HG03521 (cell line): Measurements from ENCODE around the gene LHPP.

Experiments used
- ATAC-seq: cut with Tn5 transposase; IDR thresholded peaks from one replicate; pipeline ENCODE4 v1.9.1; 2021; ENCODE audit warnings: mild to moderate bottlenecking, moderate library complexity; ENCODE audit not compliant: unreplicated experiment

Gene LHPP

DNA sequence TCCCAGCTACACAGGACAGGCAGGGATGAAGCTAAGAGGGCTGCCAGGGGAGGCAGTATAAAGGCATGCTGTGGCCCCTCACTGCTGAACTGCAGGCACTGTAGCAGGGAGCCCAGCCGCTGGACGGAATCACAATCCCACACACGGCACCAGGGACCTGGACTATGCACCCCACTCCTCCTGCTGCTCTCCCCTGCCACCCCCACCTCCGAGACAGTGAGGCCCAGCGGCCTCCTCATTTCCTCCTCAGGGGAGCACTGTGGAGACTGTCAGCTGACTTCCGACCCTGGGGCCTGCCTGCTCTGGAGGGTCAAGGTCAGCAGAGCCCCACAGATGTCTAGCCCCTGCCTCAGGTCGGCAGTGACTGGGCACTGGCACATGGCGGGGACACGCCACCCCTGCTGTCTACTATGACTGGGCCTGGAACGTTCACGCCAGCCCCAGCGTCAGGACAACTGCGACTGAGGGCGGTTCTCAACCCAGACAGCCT, 189.8 kb downstream of the LHPP start:
- no peak for ATAC-seq

DNA sequence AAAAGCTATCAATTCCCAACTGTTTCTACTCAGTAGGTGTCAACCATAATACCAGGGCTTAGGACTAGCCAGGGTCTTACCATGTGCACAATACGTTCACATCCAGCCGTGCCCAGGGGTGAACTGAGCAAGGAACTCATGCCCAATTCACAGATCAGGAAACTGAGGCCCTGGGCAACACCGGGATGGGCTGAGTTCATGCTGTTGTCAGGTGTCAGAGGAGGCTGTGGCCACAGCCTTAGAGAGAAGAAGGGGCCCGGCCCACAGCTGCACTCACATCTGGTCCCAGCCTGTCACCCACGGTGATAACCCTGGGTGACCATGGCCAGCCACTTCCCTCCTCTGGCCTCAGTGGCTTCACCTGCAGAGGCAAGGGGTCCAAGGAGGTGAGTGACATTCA, 190.6 kb downstream of the LHPP start:
- ATAC-seq: no peak

DNA sequence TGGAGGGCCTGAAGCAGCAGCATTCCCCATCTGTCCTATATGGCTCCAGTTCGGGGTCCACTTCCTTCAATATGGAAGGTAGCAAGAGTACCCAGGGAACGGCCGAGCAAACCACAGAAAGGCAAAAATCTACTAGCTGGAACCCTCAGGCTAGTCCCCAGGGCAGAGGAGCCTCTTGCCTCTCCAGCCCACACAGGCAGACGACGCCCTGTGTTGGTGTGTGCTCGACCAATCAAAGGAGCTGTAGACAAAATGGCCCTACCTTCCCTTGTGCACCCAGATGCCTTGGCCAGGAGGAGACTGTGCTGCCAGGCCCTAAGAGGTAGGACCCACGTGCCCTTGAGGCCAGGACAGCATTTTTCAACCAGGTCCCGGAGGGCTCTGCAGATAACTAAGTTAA, 191.1 kb downstream of the LHPP start:
- ATAC-seq: no peak

DNA sequence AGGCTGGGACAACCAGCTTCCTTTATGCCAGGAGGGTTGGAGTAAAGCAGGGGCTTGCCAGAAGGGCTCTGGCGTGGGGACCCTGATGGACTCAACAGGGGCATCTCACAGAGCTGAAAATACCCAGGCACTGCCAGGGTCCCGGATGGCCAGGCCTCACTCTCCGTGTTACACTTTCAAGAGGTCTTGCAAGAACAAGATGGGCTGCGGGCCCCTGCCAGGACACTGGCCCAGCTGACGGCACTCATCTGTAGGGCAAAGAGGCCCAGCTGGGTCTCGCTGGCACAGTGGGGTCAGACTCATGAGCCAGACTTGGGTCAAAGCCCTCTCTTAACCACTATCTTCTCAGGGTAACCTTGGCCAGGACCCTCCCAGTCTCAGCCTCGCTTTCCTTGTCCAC, 191.7 kb downstream of the LHPP start:
- no peak for ATAC-seq

DNA sequence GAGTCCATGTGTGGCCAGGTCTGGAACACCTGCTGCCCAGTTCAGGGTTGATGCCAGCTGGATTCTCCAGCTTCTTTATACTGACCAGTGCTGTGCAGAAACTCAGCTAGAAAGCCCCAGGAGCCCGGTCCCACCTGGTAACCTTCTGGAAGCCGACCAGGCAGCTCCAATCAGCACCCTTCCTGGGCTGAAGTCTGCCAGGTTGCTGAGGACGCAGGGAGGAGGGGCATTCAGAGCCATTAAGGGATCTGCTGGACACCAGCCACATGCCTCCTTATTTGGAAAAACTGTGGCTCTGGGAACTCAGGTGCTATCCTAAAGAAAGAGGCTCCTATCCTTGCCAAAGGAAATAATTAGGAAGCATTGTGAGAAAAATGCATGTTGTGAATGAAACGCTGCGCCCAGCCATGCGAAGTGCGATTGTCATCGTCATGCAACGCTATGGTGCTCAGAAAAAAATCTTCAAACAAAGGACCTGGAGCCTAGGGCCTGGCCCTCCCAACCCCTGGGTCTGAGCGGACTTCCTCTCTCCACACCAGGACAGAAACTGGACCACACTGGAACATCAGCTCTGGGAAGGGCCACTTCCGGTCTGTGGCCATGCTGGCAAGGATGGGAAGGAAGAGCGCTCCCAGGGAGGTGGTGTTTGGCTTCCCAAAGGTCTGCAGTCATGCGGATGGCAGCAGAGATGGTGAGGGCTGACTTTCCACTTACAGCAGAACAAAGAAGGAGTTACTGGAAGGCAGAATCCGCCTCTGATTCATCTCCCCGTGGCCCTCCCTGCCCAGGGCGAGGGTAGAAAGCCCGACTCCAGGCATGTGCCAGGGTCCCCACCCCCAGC, 192.4 kb downstream of the LHPP start:
- no peak for ATAC-seq

DNA sequence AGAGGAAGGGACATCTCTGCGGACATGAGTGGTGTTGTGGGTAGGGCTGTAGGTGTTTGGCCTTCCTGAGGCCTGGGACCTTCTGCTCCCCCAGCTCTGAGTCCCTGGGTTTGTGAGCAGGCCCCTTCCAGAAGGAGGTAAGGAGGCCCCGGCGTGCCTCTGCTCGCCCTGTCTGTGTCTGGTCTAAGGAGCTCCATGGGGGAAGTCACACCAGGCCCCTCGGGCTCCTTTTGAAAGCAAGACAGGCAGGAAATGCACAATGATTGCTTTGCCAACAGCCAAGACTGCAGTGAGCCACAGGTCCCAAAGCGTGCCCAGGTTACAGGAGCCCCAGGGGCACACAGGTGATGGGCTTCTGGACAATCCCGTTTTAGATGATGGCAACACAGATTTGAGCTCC, 193.1 kb downstream of the LHPP start:
- no peak for ATAC-seq

DNA sequence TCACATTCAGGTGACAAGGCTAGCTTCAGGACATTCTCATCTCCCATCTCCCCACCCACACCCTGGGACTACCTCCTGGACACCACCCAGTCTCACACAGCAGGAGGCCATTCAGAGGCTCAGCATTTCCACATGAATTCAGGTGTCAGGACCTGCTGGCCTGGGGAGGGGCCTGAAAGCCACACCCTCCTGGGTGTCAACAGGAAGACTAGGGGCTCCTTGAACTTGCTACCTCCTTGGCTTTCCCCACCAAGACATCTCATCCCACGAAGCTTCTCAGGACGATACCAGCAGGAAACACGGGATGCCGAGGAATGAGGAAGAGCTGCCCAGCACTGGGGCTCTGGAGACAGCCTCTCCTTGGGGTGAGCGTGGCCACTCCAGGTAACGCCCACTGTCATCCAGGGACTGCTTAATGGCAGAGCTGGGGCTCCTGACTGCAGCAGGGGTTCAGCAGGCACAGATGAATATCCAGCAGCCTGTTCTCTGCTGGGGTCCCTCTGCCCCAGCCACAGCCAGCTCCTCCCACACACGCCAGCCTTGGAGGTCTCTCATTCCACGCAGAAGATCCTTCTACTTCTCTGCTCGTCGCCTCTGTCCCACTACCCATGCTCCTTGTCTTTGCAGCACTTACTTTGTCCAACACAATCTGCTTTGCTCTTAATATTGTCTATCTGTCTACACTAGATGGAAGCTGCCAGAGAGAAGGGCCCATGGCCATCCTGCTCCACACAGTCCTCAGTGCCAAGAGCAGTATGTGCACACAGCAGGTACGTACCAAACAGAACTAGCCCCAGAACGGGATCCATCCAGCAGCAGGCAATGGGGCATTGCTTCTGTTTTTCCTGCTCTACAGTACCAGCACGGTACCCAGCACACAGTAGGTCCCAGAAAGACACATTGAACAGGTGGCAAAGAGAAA, 193.8 kb downstream of the LHPP start:
- no peak for ATAC-seq

DNA sequence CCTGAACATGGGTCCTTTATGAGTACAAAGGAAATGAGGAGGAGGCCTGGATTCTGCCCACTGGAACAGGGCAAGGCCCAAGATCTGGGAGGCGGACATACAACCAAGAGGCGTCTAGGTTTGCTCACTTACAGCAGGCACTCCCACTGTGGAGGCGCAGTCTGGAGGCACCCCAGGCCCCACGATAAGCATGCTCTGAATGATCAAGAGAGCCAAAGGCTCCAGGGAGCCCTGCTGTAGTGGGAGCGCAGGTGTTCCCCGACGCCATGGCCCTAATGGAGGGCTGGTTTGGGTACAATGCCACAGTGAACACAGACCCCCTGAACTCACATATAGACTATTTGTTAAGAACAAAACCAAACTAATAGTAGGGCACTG, 194.5 kb downstream of the LHPP start:
- ATAC-seq: no peak

DNA sequence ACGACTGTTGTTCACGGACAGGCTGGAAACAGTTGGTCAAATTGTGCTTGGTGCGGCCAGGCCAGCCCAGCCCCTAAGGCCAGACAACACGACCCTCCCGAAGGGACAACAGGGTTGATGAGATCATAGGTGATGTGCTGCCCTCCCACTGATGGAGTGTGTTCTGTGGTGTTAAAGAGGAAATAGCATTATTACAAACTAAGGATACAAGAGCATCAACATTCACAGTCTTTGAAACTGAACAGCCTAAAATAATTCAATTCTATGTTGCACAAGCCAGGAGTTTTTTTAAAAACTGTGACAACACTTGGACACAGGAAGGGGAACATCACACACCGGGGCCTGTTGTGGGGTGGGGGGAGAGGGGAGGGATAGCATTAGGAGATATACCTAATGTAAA, 194.9 kb downstream of the LHPP start:
- ATAC-seq: no peak

DNA sequence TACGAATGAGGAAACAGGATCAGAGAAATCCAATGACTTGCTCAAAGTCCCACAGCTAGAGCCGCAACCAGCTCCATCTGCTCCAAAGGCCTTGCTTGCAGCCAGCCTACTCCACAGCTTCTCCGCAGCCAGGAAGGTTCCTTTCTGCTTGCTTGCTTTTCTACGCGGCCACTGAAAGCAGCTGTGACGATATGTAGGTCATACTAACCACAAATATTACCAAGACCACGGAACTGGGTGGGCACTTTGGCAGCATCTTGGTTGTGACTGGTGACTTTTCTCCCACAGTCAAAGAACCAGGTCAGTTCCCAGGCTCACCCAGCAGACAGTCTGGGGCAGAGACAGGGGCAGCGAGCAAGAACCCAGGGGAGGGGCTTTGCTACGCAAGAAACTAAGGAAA, 196.2 kb downstream of the LHPP start:
- no peak for ATAC-seq

DNA sequence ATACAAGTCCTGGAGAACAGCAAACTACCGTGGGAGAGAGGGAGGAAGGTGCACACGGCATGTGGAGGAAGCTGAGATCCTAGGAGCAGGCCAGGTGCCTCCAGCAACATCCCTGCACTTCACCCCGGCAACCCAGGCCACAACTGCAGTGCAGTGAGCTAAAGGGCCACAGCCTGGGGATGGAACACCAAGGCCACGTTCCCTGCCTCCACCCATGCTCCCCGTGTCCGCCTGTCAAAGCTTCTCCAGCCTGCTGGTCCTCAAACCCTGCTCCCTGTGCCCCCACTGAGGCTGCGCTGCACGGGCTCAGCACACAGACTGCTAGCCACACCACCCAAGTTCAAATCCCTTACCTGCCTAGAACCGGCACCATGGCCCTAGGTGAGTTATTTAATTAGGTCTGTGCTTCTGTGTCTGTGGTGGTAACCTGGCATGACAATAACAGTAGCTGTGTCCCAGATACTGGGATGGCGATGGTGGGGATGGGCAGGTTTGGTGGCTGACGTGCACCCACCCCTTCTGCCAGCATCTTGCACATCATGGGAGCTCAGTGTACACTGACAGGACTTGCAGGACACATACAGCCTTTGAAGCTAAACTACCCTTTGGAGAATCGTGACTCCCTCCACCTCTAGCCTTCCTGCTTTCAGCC, 197.1 kb downstream of the LHPP start:
- ATAC-seq: no peak

DNA sequence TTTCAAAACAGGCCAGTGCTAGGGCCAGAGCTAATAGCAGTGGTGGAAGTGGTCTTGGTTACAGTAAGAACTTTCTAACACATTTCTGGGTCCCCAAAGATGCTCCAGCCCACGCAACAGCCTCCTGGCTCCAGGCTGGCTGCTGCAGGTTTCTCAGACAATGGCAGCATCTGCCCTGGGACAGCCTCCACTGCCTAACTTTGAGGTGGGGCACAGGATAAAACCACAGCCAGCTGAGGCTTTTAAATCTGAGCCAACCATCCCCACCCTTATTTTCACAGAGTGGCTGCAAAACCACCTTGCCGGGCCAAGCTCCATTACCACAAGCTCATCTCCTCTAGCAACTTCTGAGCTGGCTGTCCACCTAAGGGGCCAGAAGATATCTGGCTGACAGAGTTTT, 197.8 kb downstream of the LHPP start:
- no peak for ATAC-seq

DNA sequence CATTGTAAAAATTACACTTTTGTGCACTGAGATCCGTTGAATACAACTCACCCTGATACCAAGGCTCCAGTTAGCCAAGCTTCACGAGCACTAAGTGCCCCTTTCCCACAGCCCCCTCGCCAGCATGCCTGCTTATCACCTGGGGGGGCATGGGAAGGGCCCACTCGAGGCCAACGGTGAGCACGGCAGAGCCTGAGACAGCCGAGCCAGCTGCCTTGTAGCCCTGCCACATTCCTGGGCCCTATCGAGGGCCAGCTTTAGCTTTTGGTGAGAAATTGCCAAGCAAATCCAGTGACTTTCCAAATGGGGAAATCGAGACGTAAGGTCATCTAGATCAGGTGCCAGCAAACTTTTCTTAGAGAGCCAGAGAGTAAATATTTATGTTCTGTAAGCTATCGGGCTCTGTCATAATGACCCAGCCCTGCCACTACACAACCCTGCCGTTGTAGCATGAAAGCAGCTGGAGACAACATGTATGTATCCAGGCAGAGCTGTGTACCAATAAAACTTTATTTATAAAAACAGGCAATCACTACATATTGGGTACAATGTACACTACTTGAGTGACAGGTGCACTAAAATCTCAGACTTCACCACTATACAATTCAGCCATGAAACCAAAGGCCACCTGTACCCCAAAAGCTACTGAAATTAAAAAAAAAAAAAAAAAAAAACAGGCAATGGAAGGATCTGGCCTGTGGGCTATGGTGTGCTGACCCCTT, 198.9 kb downstream of the LHPP start:
- no peak for ATAC-seq

DNA sequence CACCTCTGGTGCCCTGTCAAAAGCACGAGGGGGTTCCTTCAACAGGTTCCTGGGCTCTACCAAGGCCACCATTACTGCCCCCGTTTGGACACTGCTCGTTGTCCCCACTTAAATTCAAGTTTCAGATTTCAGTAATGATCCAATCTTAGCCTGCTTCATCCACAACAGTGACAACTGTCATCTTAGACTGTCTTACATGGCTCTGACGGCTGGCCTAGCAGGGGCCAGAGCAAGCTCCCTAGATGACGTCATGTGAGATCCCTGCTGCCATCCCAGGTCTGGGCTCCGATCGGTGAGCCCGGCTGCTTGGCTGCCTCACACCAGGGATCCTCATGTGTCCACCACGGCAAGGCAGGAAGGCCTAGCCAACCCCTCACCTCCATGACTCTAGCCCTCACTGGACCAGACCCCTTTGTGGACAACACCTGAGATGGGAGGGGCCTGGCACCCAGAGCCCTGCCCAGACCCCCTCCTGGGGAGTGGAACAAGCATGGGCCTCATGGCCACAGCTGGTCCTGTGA, 200.1 kb downstream of the LHPP start:
- no peak for ATAC-seq

DNA sequence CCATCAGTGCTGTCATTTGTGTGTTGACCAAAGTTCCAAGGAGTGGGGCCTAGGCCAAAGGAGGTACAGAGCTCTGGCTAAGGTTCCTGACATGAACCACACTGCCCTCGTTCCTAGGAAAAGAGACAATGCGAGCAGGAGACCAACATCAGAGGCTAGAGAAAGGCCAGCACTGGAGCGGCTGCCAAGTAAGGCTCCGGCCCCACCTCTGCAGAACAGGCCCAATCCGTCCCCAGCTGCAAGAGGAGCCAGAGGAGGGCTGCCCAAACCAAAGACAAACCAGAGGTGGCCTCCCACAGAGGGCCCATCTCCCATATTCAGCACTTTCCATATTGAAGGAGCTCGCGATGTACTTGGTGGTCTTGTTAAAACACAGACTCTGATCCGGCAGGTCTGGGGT, 201.6 kb downstream of the LHPP start:
- no peak for ATAC-seq
